Gastrocnemius medialis (tissue), 4 donors: Measurements from ENCODE around the gene CLMP. TPM values are rescaled to one million over a fixed set of nuclear protein-coding genes. Genes with fewer than 3 reads are reported as not detected.

Source experiments
- ATAC-seq, 2 donors: fragments of 150-250 bp; one replicate each; pipeline ENCODE4 v1.9.1; 2016
- DNase-seq, 2 donors: peaks; one replicate each; pipeline ENCODE4 v3.0.0-alpha.2; 2019
- H3K27ac ChIP-seq, 4 donors: fragments of 200-600 bp; sonication (generic); 1 replicate in 1 of 4; 2 replicates in 3 of 4; pipeline ENCODE4 v1.5.1; 2016 to 2018; ENCODE audit warnings: mild to moderate bottlenecking in 2 of 4, moderate library complexity in 1 of 4
- H3K27me3 ChIP-seq, 3 donors: fragments of 200-600 bp; sonication (generic) in 2 of 3; 1 replicate in 1 of 3; 2 replicates in 2 of 3; pipeline versions ENCODE4 v1.5.1 to v1.6.0; 2016 to 2019; ENCODE audit warnings: mild to moderate bottlenecking in 1 of 3, moderate library complexity in 1 of 3
- H3K36me3 ChIP-seq, 2 donors: fragments of 200-600 bp; sonication (generic) in 1 of 2; one replicate each; pipeline ENCODE4 v1.5.1; 2017 to 2018
- H3K4me1 ChIP-seq, 2 donors: fragments of 200-600 bp; sonication (generic) in 1 of 2; one replicate each; pipeline ENCODE4 v1.5.1; 2016 to 2017; ENCODE audit warnings: mild to moderate bottlenecking in 2 of 2
- H3K4me3 ChIP-seq, 4 donors: fragments of 200-600 bp; sonication (generic) in 3 of 4; 1 replicate in 1 of 4; 2 replicates in 3 of 4; pipeline ENCODE4 v1.5.1; 2016 to 2019; ENCODE audit warnings: mild to moderate bottlenecking in 2 of 4
- H3K9me3 ChIP-seq, 3 donors: fragments of 200-600 bp; sonication (generic) in 2 of 3; 1 replicate in 1 of 3; 2 replicates in 2 of 3; pipeline ENCODE4 v1.5.1; 2016 to 2019
- POLR2A ChIP-seq, 2 donors: fragments of 450-650 bp; IDR thresholded peaks; one replicate each; pipeline ENCODE4 v1.6.1; 2017; ENCODE audit warnings: antibody characterized with exemption in 2 of 2, mild to moderate bottlenecking in 2 of 2, moderate library complexity in 2 of 2
- in situ Hi-C, 4 donors: fragments of 200-750 bp; cut with MboI; loops; one replicate each; pipeline versions ENCODE4 v1.15.0 to v1.8.0; 2017; ENCODE audit warnings: low sequenced_read_pairs in 4 of 4
- intact Hi-C: fragments of 100-400 bp; cut with DNase I; formaldehyde crosslinking; loops from one replicate; pipeline ENCODE4 v1.15.1; 2023; ENCODE audit warnings: low total_unique reads
- total RNA-seq, 4 donors: library from RNA; depleted of rRNA; stranded (reverse); fragments of >200 nt; gene quantifications; one replicate each; pipeline versions ENCODE4 v1.1.0 to v1.2.3, GENCODE V29; 2016
- TF ChIP-seq, protein P1 (sequence below), 5 experiments: fragments of 450-650 bp in 3 of 5; fragments of 200-600 bp in 2 of 5; sonication (generic) in 2 of 5; IDR thresholded peaks in 4 of 5; conservative IDR thresholded peaks in 1 of 5; 1 replicate in 4 of 5; 2 replicates in 1 of 5; pipeline ENCODE4 v1.5.1; 2016 to 2019; ENCODE audit warnings: antibody characterized with exemption in 5 of 5, mild to moderate bottlenecking in 3 of 5, moderate library complexity in 3 of 5

The CLMP gene
- total RNA-seq, 4 donors from 2014 or later: 2.3 to 12.5 (median 4.4) TPM

DNA sequence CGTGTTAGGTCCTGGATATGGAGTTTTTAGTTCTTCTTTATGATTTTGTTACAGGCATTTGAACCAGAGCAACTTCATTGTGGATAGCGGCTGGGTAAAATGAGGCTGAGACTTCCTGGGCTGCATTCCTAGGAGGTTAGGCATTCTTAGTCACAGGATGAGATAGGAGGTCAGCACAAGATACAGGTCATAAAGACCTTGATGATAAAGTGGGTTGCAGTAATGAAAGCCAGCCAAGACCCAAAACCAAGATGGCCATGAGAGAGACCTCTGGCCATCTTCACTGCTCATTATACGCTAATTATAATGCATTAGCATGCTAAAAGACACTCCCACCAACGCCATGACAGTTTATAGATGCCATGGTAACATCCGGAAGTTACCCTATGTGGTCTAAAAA, 23.4 kb upstream of the CLMP start:
- Histone ChIP-seq H3K27me3 (peaks cover 0 to 10% (median 3%) of the 10 kb centered on the region in 3 donors), H3K4me1 (no peaks in the 10 kb centered on the region), H3K27ac (no peak overlapping the region), H3K4me3 (no peak overlapping the region), H3K36me3 (peaks cover 0 to 4% of the 10 kb centered on the region in 2 donors), H3K9me3 (no peaks in the 10 kb centered on the region)
- intact Hi-C loops (no loop called here), in situ Hi-C loops (no loop called here)
- TF ChIP-seq POLR2A (IDR thresholded peaks at IDR 0.05): no peak
- TF ChIP-seq, protein P1, sequence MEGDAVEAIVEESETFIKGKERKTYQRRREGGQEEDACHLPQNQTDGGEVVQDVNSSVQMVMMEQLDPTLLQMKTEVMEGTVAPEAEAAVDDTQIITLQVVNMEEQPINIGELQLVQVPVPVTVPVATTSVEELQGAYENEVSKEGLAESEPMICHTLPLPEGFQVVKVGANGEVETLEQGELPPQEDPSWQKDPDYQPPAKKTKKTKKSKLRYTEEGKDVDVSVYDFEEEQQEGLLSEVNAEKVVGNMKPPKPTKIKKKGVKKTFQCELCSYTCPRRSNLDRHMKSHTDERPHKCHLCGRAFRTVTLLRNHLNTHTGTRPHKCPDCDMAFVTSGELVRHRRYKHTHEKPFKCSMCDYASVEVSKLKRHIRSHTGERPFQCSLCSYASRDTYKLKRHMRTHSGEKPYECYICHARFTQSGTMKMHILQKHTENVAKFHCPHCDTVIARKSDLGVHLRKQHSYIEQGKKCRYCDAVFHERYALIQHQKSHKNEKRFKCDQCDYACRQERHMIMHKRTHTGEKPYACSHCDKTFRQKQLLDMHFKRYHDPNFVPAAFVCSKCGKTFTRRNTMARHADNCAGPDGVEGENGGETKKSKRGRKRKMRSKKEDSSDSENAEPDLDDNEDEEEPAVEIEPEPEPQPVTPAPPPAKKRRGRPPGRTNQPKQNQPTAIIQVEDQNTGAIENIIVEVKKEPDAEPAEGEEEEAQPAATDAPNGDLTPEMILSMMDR (IDR thresholded peaks at IDR 0.05 in 4 of 5, conservative IDR thresholded peaks at IDR 0.05 in 1 of 5): no peak
- DNase-seq (no peak), ATAC-seq (no peak)

DNA sequence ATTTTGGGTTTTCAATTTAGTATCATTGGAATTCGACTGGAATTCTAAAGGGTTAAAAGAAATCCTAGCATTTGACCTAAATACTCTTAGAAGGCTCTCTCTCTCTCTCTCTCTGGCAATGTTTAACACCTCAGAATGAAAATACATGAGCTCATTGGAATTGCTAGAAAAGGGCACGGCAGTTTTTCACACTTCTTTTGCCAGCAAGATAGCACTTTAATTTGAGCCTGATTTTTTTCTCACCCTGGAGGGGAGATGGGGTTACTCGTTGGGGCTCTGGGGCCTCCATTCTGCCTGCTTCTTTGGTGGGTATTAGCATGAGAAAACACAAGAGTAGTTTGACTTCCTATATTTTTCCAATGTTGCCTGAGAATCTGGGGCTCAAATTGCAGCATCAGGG, 22.8 kb upstream of the CLMP start:
- Histone ChIP-seq H3K4me1 (no peaks in the 10 kb centered on the region), H3K27ac (no peak overlapping the region), H3K9me3 (no peaks in the 10 kb centered on the region), H3K36me3 (peaks cover 0 to 4% of the 10 kb centered on the region in 2 donors), H3K4me3 (no peak overlapping the region), H3K27me3 (peaks cover 0 to 11% (median 3%) of the 10 kb centered on the region in 3 donors)
- TF ChIP-seq, protein P1 (IDR thresholded peaks at IDR 0.05 in 4 of 5, conservative IDR thresholded peaks at IDR 0.05 in 1 of 5): no peak
- TF ChIP-seq POLR2A (IDR thresholded peaks at IDR 0.05): no peak
- no peak for ATAC-seq
- in situ Hi-C loops (no loop called here), intact Hi-C loops (no loop called here)
- DNase-seq: no peak

DNA sequence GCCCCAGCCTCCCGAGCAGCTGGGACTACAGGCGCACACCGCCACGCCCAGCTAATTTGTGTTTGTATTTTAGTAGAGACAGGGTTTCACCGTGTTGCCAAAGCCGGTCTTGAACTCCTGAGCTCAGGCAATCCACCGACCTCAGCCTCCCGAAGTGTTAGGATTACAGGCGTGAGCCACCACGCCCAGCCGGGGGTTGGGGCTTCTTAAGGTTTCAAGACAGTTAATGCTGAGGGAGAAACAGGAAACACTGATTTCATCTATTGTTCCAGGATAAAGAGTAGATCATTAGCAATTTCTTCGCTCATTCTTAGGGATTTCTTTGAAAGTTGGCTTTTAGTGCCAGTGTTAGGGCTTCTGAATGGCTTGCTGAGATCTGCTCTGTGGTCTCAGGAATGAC, 21.2 kb upstream of the CLMP start:
- Histone ChIP-seq H3K36me3 (no peaks in the 10 kb centered on the region), H3K27me3 (peaks cover 0 to 9% (median 3%) of the 10 kb centered on the region in 3 donors), H3K4me1 (no peaks in the 10 kb centered on the region), H3K27ac (no peak overlapping the region), H3K4me3 (no peak overlapping the region), H3K9me3 (no peaks in the 10 kb centered on the region)
- ATAC-seq: no peak
- in situ Hi-C loops: no loop called here
- TF ChIP-seq POLR2A (IDR thresholded peaks at IDR 0.05): no peak
- TF ChIP-seq, protein P1 (IDR thresholded peaks at IDR 0.05 in 4 of 5, conservative IDR thresholded peaks at IDR 0.05 in 1 of 5): no peak
- intact Hi-C loops: no loop called here
- no peak for DNase-seq

DNA sequence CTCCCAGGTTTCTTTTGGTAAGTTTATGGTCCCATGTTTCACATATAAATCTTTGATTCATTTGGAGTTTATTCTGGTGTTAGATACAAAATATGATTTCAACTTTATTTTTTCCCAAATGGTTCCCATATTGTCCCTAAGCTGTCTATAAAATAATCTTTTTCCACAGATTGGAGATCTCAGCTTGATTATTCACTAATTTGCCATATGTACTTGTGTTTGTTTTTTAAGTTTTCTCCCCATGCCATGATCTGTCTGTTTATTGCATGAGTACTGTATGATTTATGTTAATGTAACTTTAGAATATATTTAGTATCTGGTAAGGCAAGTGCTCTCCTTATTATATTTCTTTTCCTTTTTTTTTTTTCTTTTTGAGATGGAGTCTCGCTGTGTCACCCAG, 19.9 kb upstream of the CLMP start:
- ATAC-seq (no peak), DNase-seq (no peak)
- Histone ChIP-seq H3K9me3 (no peaks in the 10 kb centered on the region), H3K36me3 (no peaks in the 10 kb centered on the region), H3K27ac (no peak overlapping the region), H3K4me3 (no peak overlapping the region), H3K27me3 (peaks cover 0 to 8% (median 3%) of the 10 kb centered on the region in 3 donors), H3K4me1 (no peaks in the 10 kb centered on the region)
- intact Hi-C loops: no loop called here
- in situ Hi-C loops: no loop called here
- TF ChIP-seq POLR2A (IDR thresholded peaks at IDR 0.05): no peak
- TF ChIP-seq, protein P1 (IDR thresholded peaks at IDR 0.05 in 4 of 5, conservative IDR thresholded peaks at IDR 0.05 in 1 of 5): no peak

DNA sequence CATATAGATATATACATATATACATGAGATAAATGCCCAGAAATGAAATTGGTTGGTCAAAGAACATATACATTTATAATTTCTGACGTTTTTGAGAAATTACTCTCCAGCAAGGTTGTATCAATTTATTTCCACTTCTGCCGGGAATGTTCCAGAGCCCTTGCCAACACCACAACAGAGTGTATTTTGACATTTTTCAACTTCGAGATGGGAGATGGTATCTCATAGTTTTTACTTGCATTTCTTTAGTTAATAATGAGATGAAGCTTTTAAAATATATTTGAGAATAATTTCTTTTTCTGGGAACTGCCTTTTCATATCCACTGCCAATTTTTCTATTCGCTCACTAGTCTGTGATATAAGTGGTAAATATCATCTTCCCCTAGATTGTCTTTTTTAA, 19.3 kb upstream of the CLMP start:
- no peaks in the 10 kb centered on the region for H3K36me3 ChIP-seq
- no peak for ATAC-seq
- TF ChIP-seq POLR2A (IDR thresholded peaks at IDR 0.05): no peak
- TF ChIP-seq, protein P1 (IDR thresholded peaks at IDR 0.05 in 4 of 5, conservative IDR thresholded peaks at IDR 0.05 in 1 of 5): no peak
- no peak for DNase-seq
- peaks cover 0 to 8% (median 3%) of the 10 kb centered on the region in 3 donors for H3K27me3 ChIP-seq
- no peaks in the 10 kb centered on the region for H3K4me1 ChIP-seq
- in situ Hi-C loops (no loop called here), intact Hi-C loops (no loop called here)
- no peak overlapping the region for H3K4me3 ChIP-seq
- H3K27ac ChIP-seq: no peak overlapping the region
- no peaks in the 10 kb centered on the region for H3K9me3 ChIP-seq
